Liver (tissue), 9 donors: ENCODE results near the gene SLX4IP. TPM values are rescaled to one million over a fixed set of nuclear protein-coding genes. Genes with fewer than 3 reads are reported as not detected.

ENCODE experiments used
- DNase-seq: peaks from one replicate; pipeline ENCODE4 v3.0.0-alpha.2; 2017; ENCODE audit warnings: low spot score
- H3K27ac ChIP-seq, 2 donors: one replicate each; pipeline ENCODE4 v1.7.0; 2013; ENCODE audit warnings: inconsistent platforms in 2 of 2, low read length in 2 of 2, control low read depth in 1 of 2, low read depth in 1 of 2, mild to moderate bottlenecking in 1 of 2
- H3K27me3 ChIP-seq, 4 donors: one replicate each; pipeline versions ENCODE4 v1.6.1 to v1.7.0; 2013; ENCODE audit warnings: low read length in 3 of 4, inconsistent platforms in 1 of 4, mild to moderate bottlenecking in 1 of 4, moderate library complexity in 1 of 4; ENCODE audit not compliant: control insufficient read depth in 4 of 4, insufficient read depth in 4 of 4
- H3K36me3 ChIP-seq, 4 donors: one replicate each; pipeline versions ENCODE4 v1.6.1 to v1.7.0; 2013; ENCODE audit warnings: low read length in 3 of 4, mild to moderate bottlenecking in 3 of 4, low read depth in 1 of 4, moderate library complexity in 1 of 4; ENCODE audit not compliant: control insufficient read depth in 4 of 4, insufficient read depth in 3 of 4
- H3K4me1 ChIP-seq, 4 donors: one replicate each; pipeline versions ENCODE4 v1.6.1 to v1.7.0; 2013; ENCODE audit warnings: low read length in 3 of 4, mild to moderate bottlenecking in 3 of 4, moderate library complexity in 1 of 4; ENCODE audit not compliant: control insufficient read depth in 4 of 4, insufficient read depth in 4 of 4
- H3K4me3 ChIP-seq, 3 donors: one replicate each; pipeline versions ENCODE4 v1.6.1 to v1.7.0; 2013; ENCODE audit warnings: low read length in 3 of 3, control low read depth in 1 of 3, low read depth in 1 of 3, mild to moderate bottlenecking in 1 of 3
- H3K9ac ChIP-seq, 2 donors: one replicate each; pipeline ENCODE4 v1.7.0; 2013; ENCODE audit warnings: low read length in 2 of 2, mild to moderate bottlenecking in 2 of 2, moderate library complexity in 2 of 2, control low read depth in 1 of 2, low read depth in 1 of 2
- H3K9me3 ChIP-seq, 4 donors: one replicate each; pipeline versions ENCODE4 v1.6.1 to v1.7.0; 2013; ENCODE audit warnings: low read length in 3 of 4; ENCODE audit not compliant: control insufficient read depth in 4 of 4
- EGR1 ChIP-seq, 2 donors: IDR thresholded peaks; 2 replicates each; pipeline ENCODE4 v1.6.1; 2016 to 2018; ENCODE audit warnings: antibody characterized with exemption in 2 of 2, low read depth in 2 of 2
- FOXA1 ChIP-seq: IDR thresholded peaks from 2 replicates; pipeline ENCODE4 v1.6.1; 2016; ENCODE audit warnings: antibody characterized with exemption
- FOXA2 ChIP-seq: IDR thresholded peaks from 2 replicates; pipeline ENCODE4 v1.6.1; 2016; ENCODE audit warnings: antibody characterized with exemption
- HNF4G ChIP-seq: IDR thresholded peaks from 2 replicates; pipeline ENCODE4 v1.6.1; 2016; ENCODE audit warnings: antibody characterized with exemption
- JUND ChIP-seq, 2 donors: IDR thresholded peaks; 2 replicates each; pipeline ENCODE4 v1.6.1; 2016; ENCODE audit warnings: antibody characterized with exemption in 2 of 2
- MAX ChIP-seq: IDR thresholded peaks from 2 replicates; pipeline ENCODE4 v1.6.1; 2016; ENCODE audit warnings: antibody characterized with exemption
- NR2F2 ChIP-seq: IDR thresholded peaks from 2 replicates; pipeline ENCODE4 v1.6.1; 2016; ENCODE audit warnings: antibody characterized with exemption
- RAD21 ChIP-seq, 2 donors: IDR thresholded peaks; 2 replicates each; pipeline ENCODE4 v1.6.1; 2016; ENCODE audit warnings: antibody characterized with exemption in 2 of 2, mild to moderate bottlenecking in 2 of 2
- REST ChIP-seq: IDR thresholded peaks from 2 replicates; pipeline ENCODE4 v1.6.1; 2016; ENCODE audit warnings: antibody characterized with exemption, mild to moderate bottlenecking
- RXRA ChIP-seq, 2 donors: IDR thresholded peaks; 2 replicates each; pipeline ENCODE4 v1.6.1; 2017 to 2018; ENCODE audit warnings: antibody characterized with exemption in 2 of 2, mild to moderate bottlenecking in 1 of 2
- SP1 ChIP-seq: IDR thresholded peaks from 2 replicates; pipeline ENCODE4 v1.6.1; 2018; ENCODE audit warnings: antibody characterized with exemption, mild to moderate bottlenecking
- TAF1 ChIP-seq: conservative IDR thresholded peaks from 2 replicates; pipeline ENCODE4 v1.6.1; 2016; ENCODE audit warnings: antibody characterized with exemption, mild to moderate bottlenecking
- YY1 ChIP-seq: IDR thresholded peaks from 2 replicates; pipeline ENCODE4 v1.6.1; 2016; ENCODE audit warnings: antibody characterized with exemption, mild to moderate bottlenecking
- WGBS: extraction: QIAGEN DNeasy Blood & Tissue Kit; methylation state at CpG from one replicate; pipeline ENCODE4 v1.1.7; 2013; 5-methylcytosine and 5-hydroxymethylcytosine counted together
- polyA plus RNA-seq, 2 donors: library from polyadenylated mRNA; stranded (reverse) in 1 of 2; unstranded in 1 of 2; fragments of 200-250 nt in 1 of 2; fragments of >200 nt in 1 of 2; fragmentation: Nextera tagmentation in 1 of 2; extraction: Ambion mirVana in 1 of 2; gene quantifications; one replicate each; pipeline versions ENCODE4 v1.2.1 to v1.2.3, GENCODE V29; 2013 to 2015
- total RNA-seq, 2 donors: library from RNA; depleted of rRNA; stranded (reverse); fragments of >200 nt; gene quantifications; one replicate each; pipeline ENCODE4 v1.2.3, GENCODE V29; 2014
- donor health status: healthy.
- donor health status: healthy.
- donor health status: healthy.
- donor health status: healthy.
- donor health status: healthy.

SLX4IP gene
- total and polyA plus RNA-seq, 4 donors: 1.1 to 3.4 (median 2.7) TPM

- TF ChIP-seq REST (no peak), MAX (no peak)
These were observed 197.8 kb downstream of the SLX4IP start (continued) for GRCh38 chr20:10632721-10633509.

- no peaks in the 10 kb centered on the region for H3K4me1 ChIP-seq
- TF ChIP-seq FOXA2 (no peak), FOXA1 (no peak), EGR1 (IDR thresholded peaks at IDR 0.05; ENCODE audit: low read depth in 2 of 2) (no peak), RXRA (IDR thresholded peaks at IDR 0.05) (no peak), REST (no peak), JUND (IDR thresholded peaks at IDR 0.05) (no peak), NR2F2 (no peak), TAF1 (no peak), SP1 (no peak), HNF4G (no peak)
- H3K36me3 ChIP-seq: peaks cover 0 to 6% (median 0%) of the 10 kb centered on the region in 4 donors
- no peaks in the 10 kb centered on the region for H3K9me3 ChIP-seq
- WGBS: 92% methylated on average over 5 of the region's 5 CpGs
- H3K27me3 ChIP-seq: no peaks in the 10 kb centered on the region
- no peak overlapping the region for H3K9ac ChIP-seq
- no peak overlapping the region for H3K4me3 ChIP-seq
- DNase-seq: no peak
- no peak overlapping the region for H3K27ac ChIP-seq
These were observed 198.6 kb downstream of the SLX4IP start for GRCh38 chr20:10633718-10634117.

- no peak overlapping the region for H3K27ac ChIP-seq
- H3K9ac ChIP-seq: no peak overlapping the region
- no peaks in the 10 kb centered on the region for H3K27me3 ChIP-seq
- no peaks in the 10 kb centered on the region for H3K4me1 ChIP-seq
- H3K36me3 ChIP-seq: peaks cover 0 to 6% (median 2%) of the 10 kb centered on the region in 4 donors
- no peak for TF ChIP-seq NR2F2
- no peak for TF ChIP-seq MAX
- TF ChIP-seq YY1: no peak
- TF ChIP-seq HNF4G: no peak
- no peak for TF ChIP-seq RAD21 (IDR thresholded peaks at IDR 0.05)
- no peak for TF ChIP-seq RXRA (IDR thresholded peaks at IDR 0.05)
- H3K9me3 ChIP-seq: no peaks in the 10 kb centered on the region
- no peak overlapping the region for H3K4me3 ChIP-seq
- no peak for DNase-seq
- 88% methylated on average over 5 of the region's 5 CpGs for WGBS
These were observed 199.1 kb downstream of the SLX4IP start for GRCh38 chr20:10634211-10634610.
